Cerebellar nuclear complex (tissue), 1 donor: ENCODE data around the gene FBXO3.
"Not testable (repeated sequence)": the region's sequence is repeated elsewhere in the genome, so short reads cannot be mapped to it uniquely, and the experiment has no call there.

ENCODE experiments used
- DNase-seq, 2 experiments: peaks; one replicate each; lab custom pipeline; 2025; lab: John Stamatoyannopoulos, UW

FBXO3 gene

DNA sequence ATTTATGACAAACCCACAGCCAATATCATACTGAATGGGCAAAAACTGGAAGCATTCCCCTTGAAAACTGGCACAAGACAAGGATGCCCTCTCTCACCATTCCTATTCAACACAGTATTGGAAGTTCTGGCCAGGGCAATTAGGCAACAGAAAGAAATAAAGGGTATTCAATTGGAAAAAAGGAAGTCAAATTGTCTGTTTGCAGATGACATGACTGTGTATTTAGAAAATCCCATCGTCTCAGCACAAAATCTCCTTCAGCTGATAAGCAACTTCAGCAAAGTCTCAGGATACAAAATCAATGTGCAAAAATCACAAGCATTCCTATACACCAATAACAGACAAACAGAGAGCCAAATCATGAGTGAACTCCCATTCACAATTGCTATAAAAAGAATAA is 46.8 kb downstream of the FBXO3 start:
- DNase-seq: not testable (repeated sequence)

DNA sequence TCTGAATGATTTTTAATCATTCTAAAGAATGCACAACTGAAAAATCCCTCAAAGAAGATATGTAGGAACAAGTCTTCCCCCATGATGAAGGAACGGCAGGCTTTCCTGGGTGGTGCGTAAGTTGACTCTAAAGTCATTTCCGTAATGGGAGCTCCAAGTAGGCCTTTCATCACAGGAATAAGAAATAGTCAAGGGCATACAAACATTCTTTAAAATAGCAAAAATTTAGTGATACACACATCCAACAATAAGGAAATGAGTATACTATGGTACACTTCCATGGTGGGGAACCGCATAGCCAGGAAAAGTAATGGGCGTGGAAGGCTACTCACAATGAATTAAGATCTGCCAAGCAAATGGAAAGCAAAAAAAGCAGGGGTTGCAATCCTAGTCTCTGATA is 48.8 kb downstream of the FBXO3 start:
- no peak for DNase-seq

DNA sequence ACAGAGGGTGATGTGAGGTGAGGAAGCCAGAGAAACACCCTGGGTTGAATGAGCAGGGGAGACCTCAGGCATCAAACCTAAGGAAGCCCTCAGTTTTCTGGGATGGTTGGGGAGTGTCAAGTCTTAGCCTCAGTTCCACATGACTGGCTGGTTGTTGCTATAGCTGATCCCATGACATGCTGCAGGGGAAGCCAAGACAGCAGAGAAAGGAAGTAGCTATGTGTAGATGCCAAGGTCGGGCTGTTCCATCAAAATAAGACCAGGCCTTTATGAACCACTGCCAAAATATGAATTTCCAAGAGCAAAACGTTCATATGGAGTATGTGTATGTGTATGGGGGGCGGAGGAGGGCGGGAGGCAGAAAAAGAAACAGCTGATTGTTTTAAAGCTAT is 49.7 kb downstream of the FBXO3 start:
- DNase-seq: no peak

DNA sequence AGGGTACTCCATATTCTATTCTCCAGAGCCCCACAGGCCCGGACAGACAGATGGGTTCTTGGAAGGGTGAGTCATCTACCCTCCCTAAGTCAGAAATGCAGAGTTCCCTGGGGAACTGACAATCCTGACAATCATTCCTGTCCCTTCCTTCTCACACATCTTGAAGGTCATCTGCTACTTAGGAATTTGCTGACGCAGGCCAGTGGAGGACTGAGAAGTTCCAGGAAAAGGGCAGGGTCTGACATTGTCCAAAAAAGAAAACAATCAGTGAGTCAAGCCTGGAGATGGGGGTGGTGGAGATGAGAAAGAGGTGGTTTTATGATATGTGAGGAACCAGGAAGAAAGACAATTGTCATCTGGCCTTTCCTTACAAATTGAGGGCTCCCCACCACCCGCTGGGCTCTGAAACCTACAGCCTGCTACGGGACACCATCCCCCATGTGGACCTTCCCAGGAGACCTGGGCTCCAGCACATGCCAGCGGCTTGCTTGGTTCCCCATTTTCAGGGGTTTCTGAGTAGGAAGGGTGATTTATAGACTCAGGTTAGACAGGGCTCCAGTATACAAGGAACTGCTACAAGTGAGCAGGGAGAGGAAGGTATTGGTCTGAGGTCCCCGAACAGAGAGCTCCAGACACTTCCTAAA is 51.0 kb downstream of the FBXO3 start:
- no peak for DNase-seq

DNA sequence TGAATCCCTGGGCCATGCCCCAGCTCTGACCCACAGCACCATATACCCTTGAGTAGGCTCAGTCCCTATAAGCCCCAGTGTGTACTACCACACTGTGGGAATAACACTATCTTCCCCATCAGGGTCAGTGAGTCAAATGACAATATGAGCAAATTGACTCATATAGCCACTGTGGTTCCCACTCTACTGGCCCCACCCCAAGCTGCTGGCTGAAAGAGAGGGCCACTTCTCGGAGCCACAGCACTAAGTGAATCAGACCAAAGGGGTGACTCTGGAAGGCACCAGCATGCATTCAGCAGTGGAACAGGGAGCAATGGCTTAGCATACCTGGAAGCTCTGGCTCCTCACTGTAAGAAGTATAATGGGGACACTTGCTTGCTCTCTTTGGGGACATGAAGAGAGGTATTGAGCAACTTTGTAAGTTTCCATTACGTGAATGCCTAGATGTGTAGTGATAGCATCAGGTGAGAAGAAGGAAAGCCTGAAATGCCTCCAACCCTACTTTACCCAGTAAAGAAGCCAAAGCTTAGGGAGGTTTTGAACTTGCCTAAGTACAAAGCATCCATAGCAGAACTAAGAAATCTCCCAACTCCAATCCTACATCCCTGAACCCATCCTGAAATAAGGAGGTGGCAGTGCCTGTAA is 51.6 kb downstream of the FBXO3 start:
- DNase-seq: no peak

DNA sequence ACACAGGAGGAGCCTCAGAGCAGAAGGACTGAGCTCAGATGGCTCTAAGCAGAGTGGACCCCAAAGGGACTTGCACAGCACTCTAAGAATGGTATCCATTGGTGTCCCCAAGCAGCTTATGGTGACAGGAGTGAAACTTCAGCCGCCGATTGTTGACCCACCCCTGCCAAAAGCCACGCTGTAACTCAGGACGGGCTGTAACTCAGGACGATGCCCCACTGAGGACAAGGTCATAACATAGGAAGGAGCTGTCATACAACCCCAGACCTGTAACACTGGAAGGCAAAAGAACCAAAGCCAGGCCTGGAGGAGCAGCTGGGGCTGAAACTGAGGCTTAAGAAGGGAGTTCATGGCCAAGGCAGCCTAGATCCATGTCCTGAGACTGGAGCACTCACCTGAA is 52.3 kb downstream of the FBXO3 start:
- DNase-seq: no peak

DNA sequence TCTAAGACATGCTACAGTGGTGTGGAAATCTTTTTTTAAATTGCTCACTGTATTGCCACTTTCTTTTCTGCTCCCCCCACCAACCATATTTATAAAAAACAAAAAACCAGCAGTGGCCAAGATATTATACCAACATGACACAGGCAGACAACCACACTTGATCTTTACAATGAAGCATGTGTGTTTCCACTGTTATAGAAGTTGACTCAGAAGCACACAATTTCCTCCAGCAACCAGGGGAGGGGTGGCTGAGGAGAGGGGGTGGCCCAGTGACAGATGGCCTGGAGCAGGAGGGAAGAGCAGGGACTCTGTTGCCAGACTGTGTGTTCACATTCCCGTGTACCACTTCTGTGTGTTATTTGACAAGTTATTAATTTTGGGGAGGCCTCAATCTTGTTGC is 52.9 kb downstream of the FBXO3 start:
- peak in 1 of 2 experiments; percentile 37 for DNase-seq

DNA sequence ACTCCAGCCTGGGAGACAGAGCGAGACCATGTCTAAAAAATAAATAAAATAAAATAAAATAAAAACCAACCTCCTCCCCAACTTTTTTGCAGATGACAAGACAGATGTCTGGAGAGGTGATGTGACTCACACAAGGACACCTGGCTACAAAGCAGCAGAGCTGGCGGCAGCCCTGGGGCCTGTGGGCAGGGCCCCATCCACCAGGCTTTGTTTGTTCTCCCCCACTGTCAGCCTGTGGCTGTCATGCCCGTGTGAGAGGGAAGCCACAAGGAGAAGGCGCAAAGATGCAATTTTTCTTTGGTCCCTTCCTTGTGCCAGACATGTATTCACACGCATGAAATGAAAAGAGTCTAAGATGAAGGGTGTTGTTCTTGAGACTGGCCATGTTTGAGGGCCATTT is 54.7 kb downstream of the FBXO3 start:
- no peak for DNase-seq

DNA sequence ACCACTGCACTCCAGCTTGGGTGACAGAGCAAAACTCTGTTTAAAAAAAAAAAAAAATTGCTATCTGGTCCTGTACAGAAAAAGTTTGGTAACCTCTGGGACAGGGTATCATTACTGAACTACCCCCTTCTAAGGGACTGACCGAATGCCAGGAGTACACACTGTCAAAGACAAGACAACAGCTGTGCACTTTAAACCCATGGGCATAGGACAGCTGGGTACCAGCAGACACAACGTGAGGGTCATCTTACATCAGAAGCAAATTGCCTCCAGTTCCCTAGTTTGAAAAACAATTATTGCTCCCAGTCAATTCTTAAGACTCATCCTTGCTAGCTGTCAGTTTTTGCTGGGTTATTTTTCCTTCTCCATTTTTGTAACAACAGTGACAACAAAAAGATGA is 55.9 kb downstream of the FBXO3 start:
- DNase-seq: no peak

DNA sequence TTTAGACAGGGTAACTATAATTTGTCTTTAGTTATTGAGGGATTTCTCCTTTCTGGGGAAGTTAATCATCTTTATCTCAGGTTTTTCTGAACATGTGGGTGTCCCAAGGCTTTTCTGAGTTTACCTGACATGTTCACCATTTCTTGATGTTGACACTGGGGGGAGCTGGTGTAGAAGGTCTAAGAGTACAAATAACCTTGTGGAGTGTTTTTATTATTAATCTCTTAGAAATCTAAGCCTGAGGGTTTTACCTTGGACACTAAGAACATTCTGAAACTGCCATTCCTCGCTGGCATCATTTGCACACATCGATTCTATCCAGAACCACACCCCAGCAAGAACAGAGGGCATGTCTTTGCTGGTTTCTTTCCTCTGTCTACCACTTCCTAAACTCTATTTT is 58.1 kb downstream of the FBXO3 start:
- DNase-seq: no peak

DNA sequence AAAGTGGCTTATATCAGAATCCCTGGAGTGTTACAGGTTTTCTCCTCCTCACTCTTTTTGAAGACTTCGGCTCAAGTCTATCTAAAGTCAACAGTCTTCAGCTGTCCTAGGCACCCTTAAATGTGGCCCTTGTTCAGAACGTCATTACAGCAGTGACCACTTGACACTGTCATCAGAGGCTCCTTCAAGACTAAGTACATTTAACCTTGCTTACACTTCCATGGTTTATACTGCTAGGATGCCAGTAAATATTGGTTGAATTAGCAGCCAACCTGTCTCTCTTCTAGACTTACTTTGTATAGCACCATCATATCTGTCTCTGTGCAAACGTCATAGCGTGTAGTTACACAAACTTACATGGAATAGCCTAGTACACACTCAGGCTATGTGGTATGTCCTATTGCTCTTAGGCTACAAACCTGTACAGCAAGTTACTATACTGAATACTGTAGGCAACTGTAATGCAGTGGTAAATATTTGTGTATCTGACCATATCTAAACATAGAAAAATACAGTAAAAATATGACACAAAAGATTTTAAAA is 60.4 kb downstream of the FBXO3 start:
- DNase-seq: no peak

DNA sequence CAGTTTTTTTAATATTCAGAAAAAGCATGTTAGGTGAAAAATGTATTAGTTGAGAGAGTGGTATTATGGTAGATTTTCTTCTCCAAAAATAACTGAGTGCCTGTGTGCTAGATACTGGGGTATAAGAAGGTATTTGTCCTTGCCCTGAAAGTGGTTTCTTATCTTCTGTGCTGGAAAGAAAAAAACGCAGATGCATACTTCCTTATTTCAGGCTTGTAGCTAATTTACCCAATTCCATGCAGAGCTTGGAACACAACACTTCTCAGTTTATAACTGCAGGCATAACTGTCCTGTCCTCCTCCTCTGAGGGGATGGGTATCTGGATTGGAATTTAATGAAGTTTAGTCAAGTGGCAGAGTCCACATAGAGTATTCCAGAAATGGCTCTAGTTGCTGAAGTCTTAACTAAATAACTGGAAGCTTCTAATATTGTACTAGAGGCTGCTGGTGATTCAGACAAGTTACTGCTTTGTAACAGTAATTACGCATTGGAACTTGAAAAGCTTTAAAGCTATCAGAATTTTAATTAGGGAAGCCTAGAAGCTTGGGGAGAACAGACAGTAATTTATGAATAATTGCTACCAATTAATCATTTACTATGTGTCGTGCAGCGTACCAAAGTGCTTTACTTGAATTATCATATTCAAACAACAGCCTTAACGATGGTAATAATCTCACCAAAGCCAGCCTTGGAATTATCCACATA is 61.0 kb downstream of the FBXO3 start:
- DNase-seq: no peak

DNA sequence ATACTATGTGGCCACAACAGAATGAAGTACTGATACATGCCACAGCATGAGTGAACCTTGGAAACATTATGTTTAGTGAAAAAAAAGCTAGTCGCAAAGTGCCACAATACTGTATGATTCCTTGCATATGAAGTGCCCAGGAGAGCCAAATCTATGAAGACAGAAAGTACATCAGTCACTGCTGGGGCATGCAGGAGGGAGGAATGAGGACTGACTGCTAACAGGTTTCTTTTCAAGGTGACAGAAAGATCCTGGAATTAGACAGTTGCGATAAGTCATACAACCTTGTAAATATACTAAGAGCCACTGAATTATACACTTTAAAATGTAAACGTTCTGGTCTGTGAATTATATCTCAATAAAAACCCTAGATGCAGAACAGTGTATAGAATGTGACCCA is 61.9 kb downstream of the FBXO3 start:
- DNase-seq: no peak

DNA sequence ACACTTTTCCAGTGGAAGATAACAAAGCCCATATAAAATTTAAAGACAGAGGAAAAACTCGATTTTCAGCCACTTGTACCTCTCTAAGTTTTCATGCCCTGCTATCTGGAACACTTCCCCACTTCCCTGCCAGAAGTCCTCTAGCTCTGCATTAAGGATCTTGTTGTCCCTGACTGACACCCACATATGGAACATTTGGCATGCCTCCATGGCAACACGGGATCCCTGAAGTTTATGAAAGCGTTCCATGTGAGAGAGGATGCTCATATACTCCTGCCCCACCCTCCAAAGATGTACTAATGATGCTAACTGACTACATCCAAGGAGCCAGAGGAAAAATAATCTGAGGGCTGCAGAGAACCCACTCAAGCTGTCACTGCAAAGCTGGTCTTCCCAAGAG is 64.9 kb downstream of the FBXO3 start:
- DNase-seq: no peak

DNA sequence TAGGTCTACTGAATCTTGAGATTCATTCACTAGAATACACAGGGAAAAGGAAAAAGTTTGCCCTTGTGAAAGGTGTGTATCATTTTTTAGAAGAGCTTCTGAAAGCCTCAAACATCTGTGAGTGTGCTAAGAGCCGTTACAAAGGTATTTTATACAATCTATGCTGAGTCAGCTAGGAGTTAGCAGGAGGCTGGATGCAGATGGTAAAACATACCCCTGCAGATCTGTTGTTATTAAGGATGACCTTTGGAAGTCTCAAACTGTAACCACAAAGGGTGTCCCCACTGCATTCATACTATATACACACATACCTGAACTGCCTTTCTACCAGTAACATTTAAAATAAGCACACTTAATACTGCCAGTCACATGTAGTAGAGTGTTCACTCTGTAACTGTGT is 65.3 kb downstream of the FBXO3 start:
- no peak for DNase-seq

DNA sequence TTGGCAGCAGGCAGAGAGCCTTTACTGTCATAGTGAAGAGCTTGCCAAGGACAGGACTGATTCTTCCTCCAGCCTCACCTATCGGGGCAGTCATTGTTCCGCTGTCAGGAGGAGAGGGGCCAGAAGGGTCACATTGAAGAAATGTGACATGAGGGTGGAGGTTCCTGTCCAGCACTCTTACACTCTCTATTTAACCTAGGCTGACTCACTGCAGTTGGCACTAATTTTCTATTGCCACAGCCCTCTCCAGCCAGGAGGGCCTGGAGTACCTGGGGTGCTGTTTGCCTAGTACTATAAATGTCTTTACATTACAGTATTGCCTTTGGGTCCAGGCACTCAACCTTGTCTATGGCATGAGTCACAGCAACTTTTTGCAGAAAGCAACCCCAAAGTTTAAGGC is 66.5 kb downstream of the FBXO3 start:
- DNase-seq: not testable (repeated sequence)

DNA sequence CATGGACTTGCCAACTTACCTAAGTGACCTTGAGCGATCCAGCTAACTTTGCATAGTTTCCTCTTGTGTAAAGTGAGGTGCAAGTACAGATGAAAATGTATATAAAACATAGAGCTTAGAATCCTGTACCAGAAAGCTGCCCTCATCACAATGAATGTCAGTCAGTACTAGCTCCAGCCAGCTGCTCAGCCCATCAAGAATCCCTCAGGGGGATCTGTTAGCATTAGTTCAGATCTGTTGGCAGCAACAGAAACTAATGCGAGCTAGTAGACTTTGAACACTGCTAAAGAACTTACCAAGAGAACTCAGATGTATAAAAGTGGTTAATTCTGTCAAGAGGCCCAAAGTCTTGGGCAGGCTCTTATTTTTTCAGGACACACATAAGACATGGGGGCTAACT is 67.4 kb downstream of the FBXO3 start:
- no peak for DNase-seq

DNA sequence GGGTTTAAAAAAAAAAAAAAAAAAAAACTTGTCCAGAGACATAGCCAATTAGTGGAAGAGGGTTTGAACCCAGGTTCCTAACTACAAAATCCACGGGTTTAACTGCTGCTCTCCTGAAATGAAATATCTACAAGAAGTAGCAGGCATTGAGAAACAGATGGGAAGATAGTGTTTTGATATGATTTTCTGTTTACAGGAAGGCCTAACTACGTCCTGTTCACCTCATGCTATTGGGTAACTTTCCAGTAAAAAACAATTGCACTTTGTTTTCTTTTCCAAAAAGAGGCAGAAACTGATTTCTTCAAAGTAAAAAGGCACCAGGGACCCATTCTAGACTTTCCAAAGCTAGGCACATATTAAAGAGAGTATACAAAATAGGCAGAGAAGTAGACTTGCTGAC is 67.8 kb downstream of the FBXO3 start:
- DNase-seq: no peak

DNA sequence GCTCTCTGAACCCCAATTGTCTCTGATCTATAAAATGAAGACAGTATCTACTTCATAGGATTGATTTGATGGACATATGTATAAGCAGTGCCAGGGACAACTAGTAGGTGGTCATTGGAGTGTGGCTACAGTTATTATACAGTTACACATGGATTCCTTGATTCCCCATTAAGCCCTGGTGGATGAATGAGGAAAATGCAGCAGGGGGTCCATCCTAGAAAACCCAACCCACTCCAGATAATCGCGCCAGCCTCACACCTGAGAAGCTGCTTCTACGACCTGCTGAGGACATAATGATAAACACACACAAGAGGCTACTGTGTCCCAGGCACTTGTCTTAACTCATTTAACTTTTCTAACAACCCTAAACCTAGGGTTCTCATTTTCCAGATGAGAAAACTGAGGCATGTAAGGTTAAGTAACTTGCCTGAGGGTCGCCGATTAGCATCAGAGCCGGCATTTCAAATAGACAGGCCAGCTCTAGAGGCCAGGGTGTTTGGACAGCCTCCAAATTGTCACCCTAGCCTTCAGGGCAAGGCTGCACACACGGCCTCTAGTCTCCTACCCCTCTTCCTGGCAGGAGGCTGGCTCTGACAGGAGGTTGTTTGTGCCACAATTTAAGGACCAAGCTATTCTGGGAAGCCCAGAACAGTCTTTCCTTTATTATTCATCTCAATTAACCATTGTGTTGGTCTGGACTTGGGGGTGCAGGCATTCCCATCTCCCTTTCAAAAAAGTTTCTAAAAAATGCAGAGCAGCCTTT is 69.9 kb downstream of the FBXO3 start:
- DNase-seq: no peak

DNA sequence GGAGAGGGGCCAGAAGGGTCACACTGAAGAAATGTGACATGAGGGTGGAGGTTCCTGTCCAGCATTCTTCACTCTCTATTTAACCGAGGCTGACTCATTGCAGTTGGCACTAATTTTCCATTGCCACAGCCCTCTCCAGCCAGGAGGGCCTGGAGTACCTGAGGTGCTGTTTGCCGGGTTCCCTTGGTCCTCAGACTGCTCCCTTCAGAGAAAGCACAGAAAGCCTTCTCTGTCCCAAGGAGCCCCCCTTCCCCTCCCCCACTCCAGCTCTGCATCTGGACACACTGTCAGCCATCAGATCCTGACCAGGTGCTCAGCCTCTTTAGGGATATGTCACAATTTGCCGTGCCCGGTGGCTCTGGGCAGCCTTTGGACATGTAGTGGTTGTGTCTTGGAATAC is 70.5 kb downstream of the FBXO3 start:
- no peak for DNase-seq

DNA sequence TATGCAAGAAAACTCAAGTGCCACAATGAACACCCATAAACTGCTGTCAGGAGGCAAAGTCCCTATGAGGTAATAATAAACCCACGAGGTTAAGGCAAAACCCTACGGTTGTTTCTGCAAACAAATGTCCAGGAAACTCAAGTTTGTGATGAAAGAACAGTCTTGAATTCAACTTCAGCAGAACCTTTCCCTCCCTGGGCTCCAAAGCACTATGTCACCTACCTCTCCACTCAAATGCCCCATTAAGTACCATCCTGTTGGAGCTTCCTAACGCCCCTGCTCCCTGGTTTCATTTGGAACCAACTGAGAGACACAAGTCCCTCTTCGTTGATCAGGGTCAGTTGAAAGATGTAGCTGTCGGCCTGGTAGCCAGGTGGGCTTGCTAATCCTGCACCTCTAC is 71.1 kb downstream of the FBXO3 start:
- no peak for DNase-seq
